Prostate gland (tissue), 2 donors: Measurements from ENCODE around the gene CHST12.

Experiments used
- CTCF ChIP-seq, 4 experiments: fragments of 200-600 bp in 2 of 4; fragments of 450-650 bp in 2 of 4; sonication (generic) in 2 of 4; IDR thresholded peaks; 1 replicate in 3 of 4; 2 replicates in 1 of 4; pipeline ENCODE4 v1.5.1; 2016 to 2019; ENCODE audit warnings: antibody characterized with exemption in 4 of 4, mild to moderate bottlenecking in 2 of 4, moderate library complexity in 2 of 4
- POLR2A ChIP-seq: fragments of 450-650 bp; IDR thresholded peaks from one replicate; pipeline ENCODE4 v1.6.1; 2016; ENCODE audit warnings: antibody characterized with exemption, mild to moderate bottlenecking
- POLR2AphosphoS5 ChIP-seq: sonication (generic); formaldehyde crosslinking; IDR thresholded peaks from one replicate; pipeline ENCODE4 v1.6.1; 2017; ENCODE audit warnings: antibody characterized with exemption

- no peak for TF ChIP-seq CTCF (IDR thresholded peaks at IDR 0.05)
- no peak for TF ChIP-seq POLR2AphosphoS5
- no peak for TF ChIP-seq POLR2A
Measured at GRCh38 chr7:2470204-2471021, 67.0 kb downstream of the CHST12 start.
